ENCODE measurements around the gene ANKRD11.
"Not testable (repeated sequence)": the region's sequence is repeated elsewhere in the genome, so short reads cannot be mapped to it uniquely, and the experiment has no call there.

DNA sequence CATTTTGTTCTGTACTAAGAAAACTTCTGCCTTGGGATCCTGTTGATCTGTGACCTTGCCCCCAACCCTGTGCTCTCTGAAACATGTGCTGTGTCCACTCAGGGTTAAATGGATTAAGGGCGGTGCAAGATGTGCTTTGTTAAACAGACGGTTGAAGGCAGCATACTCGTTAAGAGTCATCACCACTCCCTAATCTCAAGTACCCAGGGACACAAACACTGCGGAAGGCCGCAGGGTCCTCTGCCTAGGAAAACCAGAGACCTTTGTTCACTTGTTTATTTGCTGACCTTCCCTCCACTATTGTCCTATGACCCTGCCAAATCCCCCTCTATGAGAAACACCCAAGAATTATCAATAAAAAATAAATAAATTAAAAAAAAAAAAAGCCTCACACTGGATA lies 27.0 kb downstream of the ANKRD11 start:
- TF ChIP-seq, protein P1, sequence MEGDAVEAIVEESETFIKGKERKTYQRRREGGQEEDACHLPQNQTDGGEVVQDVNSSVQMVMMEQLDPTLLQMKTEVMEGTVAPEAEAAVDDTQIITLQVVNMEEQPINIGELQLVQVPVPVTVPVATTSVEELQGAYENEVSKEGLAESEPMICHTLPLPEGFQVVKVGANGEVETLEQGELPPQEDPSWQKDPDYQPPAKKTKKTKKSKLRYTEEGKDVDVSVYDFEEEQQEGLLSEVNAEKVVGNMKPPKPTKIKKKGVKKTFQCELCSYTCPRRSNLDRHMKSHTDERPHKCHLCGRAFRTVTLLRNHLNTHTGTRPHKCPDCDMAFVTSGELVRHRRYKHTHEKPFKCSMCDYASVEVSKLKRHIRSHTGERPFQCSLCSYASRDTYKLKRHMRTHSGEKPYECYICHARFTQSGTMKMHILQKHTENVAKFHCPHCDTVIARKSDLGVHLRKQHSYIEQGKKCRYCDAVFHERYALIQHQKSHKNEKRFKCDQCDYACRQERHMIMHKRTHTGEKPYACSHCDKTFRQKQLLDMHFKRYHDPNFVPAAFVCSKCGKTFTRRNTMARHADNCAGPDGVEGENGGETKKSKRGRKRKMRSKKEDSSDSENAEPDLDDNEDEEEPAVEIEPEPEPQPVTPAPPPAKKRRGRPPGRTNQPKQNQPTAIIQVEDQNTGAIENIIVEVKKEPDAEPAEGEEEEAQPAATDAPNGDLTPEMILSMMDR (optimal IDR thresholded peaks at IDR 0.05 in 1 of 3, IDR thresholded peaks at IDR 0.05 in 1 of 3, conservative IDR thresholded peaks at IDR 0.05 in 1 of 3; ENCODE audit: extremely low read depth in 1 of 3, insufficient read depth in 2 of 3, low read length in 3 of 3): not testable (repeated sequence)
- not testable (repeated sequence) for TF ChIP-seq EZH2 (IDR thresholded peaks at IDR 0.05; ENCODE audit: low read length)
